Naive thymus-derived CD8-positive, alpha-beta T cell (primary cell): ENCODE results near the gene RNFT1. TPM values are rescaled to one million over a fixed set of nuclear protein-coding genes. Genes with fewer than 3 reads are reported as not detected.
"Not testable (repeated sequence)": the region's sequence is repeated elsewhere in the genome, so short reads cannot be mapped to it uniquely, and the experiment has no call there.

Experiments
- ATAC-seq, 2 donors: fragments of 150-1000 bp; cut with Tn5 transposase in 1 of 2; sonication (Bioruptor Pico), chemical (Tn5 transposase) in 1 of 2; 1 replicate in 1 of 2; 2 replicates in 1 of 2; pipeline ENCODE4 v1.10.0; 2021; ENCODE audit warnings: mild to moderate bottlenecking in 2 of 2, moderate library complexity in 2 of 2
- POLR2A ChIA-PET: fragments of 350-600 bp; sonication (Branson Sonifier 250); formaldehyde crosslinking; loops from one replicate; lab custom pipeline; 2021; ENCODE audit warnings: antibody characterized with exemption; lab: Charles Lee
- DNase-seq, 10 donors: peaks; one replicate each; pipeline versions ENCODE4 v3.0.0 to v3.0.0-alpha.2; 2020 to 2022
- H3K27ac Mint-ChIP-seq, 10 donors: one replicate each; pipeline ENCODE4 v1.8.0; 2020 to 2022; ENCODE audit warnings: mild to moderate bottlenecking in 10 of 10, mixed read lengths in 10 of 10, moderate library complexity in 4 of 10, inconsistent platforms in 1 of 10
- H3K27me3 Mint-ChIP-seq, 5 donors: one replicate each; pipeline ENCODE4 v1.8.0; 2021 to 2022; ENCODE audit warnings: mixed read lengths in 5 of 5
- H3K36me3 Mint-ChIP-seq, 3 donors: one replicate each; pipeline ENCODE4 v1.8.0; 2020 to 2022; ENCODE audit warnings: mixed read lengths in 3 of 3, mild to moderate bottlenecking in 2 of 3, inconsistent platforms in 1 of 3
- H3K4me1 Mint-ChIP-seq, 4 donors: one replicate each; pipeline ENCODE4 v1.8.0; 2021 to 2022; ENCODE audit warnings: mixed read lengths in 4 of 4
- H3K4me3 Mint-ChIP-seq, 10 donors: one replicate each; pipeline ENCODE4 v1.8.0; 2020 to 2022; ENCODE audit warnings: mild to moderate bottlenecking in 10 of 10, mixed read lengths in 10 of 10, moderate library complexity in 6 of 10, inconsistent platforms in 1 of 10
- H3K9me3 Mint-ChIP-seq, 9 donors: one replicate each; pipeline ENCODE4 v1.8.0; 2020 to 2022; ENCODE audit warnings: mixed read lengths in 9 of 9, mild to moderate bottlenecking in 3 of 9, inconsistent platforms in 1 of 9, moderate library complexity in 1 of 9
- polyA plus RNA-seq, 3 donors: library from polyadenylated mRNA; unstranded; fragments of 300-500 nt; fragmentation: Illumina TruSeq; gene quantifications; one replicate each; pipeline ENCODE4 v1.2.3, GENCODE V29; 2021
- total RNA-seq, 8 experiments: library from RNA in 2 of 8; stranded (reverse) in 2 of 8; gene quantifications; one replicate each; pipeline ENCODE4 v1.2.3 and lab custom pipeline; 2021 to 2026

RNFT1 gene
- total and polyA plus RNA-seq, 5 experiments from 2014 or later = 24.2 to 47.7 (median 30.6) TPM

DNA sequence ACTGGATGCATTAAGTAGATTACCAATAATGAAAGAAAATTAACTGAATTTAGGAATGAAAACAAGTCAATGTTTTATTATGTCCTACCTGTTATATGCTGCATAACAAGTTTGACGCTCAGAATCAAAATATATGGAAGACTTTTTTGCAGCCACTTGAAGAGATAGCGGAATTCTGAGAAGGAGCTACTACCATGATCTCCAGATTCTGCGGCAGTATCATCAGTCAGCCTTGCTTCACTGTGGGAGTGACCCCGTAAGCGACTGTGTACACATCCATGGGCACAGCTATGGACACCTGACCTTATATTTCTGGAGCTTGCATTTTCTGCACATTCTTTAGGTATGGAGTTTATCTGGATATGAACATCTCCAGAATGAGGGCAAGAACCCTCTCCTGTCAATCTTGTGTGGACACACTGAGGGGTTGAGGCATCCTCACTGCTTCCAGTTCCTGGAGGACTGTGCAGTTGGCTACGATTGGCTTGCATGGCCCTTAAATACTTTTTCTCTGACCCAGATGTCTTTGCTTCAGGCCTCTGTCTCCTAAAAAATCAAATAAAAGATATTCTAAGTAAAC lies 1.7 kb downstream of the RNFT1 start:
- no peak for DNase-seq
- Mint-ChIP-seq H3K27ac (peak overlapping the region in 5 of 10 donors; percentile 11 to 98 (median 40)), H3K9me3 (no peaks in the 10 kb centered on the region), H3K27me3 (no peaks in the 10 kb centered on the region), H3K4me3 (peak overlapping the region in 9 of 10 donors; percentile 82 to 97 (median 95)), H3K4me1 (peaks cover 13 to 36% (median 32%) of the 10 kb centered on the region in 4 donors), H3K36me3 (peaks cover 0 to 27% (median 0%) of the 10 kb centered on the region in 3 donors)
- POLR2A ChIA-PET = no interaction called here
- ATAC-seq = no peak

DNA sequence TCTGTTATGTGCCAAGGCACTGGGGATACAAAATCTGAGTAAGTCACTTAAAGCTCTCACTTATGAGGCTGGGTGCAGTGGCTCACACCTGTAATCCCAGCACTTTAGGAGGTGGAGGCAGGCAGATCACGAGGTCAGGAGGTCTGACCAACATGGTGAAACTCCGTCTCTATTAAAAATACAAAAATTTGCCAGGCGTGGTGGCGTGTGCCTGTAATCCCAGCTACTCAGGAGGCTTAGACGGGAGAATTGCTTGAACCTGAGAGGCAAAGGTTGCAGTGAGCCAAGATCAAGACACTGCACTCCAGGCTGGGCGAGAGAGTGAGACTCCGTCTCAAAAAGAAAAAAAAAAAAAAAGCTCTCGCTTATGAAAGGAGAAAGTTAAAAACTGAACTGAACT lies 5.0 kb downstream of the RNFT1 start:
- ATAC-seq, H3K27me3 Mint-ChIP-seq, POLR2A ChIA-PET, DNase-seq, H3K9me3 Mint-ChIP-seq, H3K4me3 Mint-ChIP-seq: not testable (repeated sequence)
- Mint-ChIP-seq H3K36me3 (peaks cover 0 to 57% (median 2%) of the 10 kb centered on the region in 3 donors), H3K4me1 (peaks cover 12 to 38% (median 26%) of the 10 kb centered on the region in 4 donors), H3K27ac (peak overlapping the region in 4 of 10 donors; percentile 15 to 83 (median 20))

DNA sequence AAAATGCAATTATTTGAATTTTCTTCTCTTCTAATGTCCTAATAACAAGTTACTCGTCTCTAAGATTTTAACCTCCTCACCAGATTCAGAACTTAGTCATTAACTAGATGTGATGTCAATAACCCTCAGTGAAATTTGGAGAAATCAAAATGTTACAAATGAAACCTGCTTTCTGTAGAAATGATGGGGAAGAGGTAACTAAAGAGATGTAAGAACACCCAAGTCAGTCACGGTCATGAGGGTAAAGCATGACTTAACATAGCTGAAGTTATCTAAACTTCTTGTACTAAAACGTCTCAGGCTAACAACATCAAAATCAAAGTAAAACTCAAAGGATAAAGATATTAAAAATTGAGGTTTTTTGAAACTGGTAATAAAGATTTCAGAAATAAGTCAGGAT lies 9.7 kb downstream of the RNFT1 start:
- Mint-ChIP-seq H3K9me3 (no peaks in the 10 kb centered on the region), H3K4me1 (peaks cover 3 to 17% (median 13%) of the 10 kb centered on the region in 4 donors), H3K27ac (peak overlapping the region in 2 of 10 donors; percentile 22 to 72), H3K27me3 (no peaks in the 10 kb centered on the region), H3K36me3 (peaks cover 0 to 68% (median 2%) of the 10 kb centered on the region in 3 donors), H3K4me3 (no peak overlapping the region)
- POLR2A ChIA-PET = no interaction called here
- no peak for ATAC-seq
- DNase-seq = no peak

- POLR2A ChIA-PET = interaction anchor here (1.2 kb wide), 1 partner anchor 57 kb away, joined by 3 read pairs; no protein-coding TSS in a partner anchor
- H3K36me3 Mint-ChIP-seq = peaks cover 0 to 61% (median 0%) of the 10 kb centered on the region in 3 donors
Observed at GRCh38 chr17:59950049-59950448, 14.5 kb downstream of the RNFT1 start.

GRCh38 chr17:59947310-59947709 lies 17.2 kb downstream of the RNFT1 start:
- H3K9me3 Mint-ChIP-seq, POLR2A ChIA-PET, DNase-seq, ATAC-seq, H3K27me3 Mint-ChIP-seq, H3K4me1 Mint-ChIP-seq, H3K4me3 Mint-ChIP-seq: not testable (repeated sequence)
- peak overlapping the region in 3 of 10 donors; percentile 20 to 66 (median 44) for H3K27ac Mint-ChIP-seq
- H3K36me3 Mint-ChIP-seq = peaks cover 0 to 67% (median 2%) of the 10 kb centered on the region in 3 donors

More at GRCh38 chr17:59950049-59950448, 14.5 kb downstream of the RNFT1 start:
- DNase-seq = no peak
- H3K4me1 Mint-ChIP-seq = peaks cover 0 to 9% (median 4%) of the 10 kb centered on the region in 4 donors
- H3K27ac Mint-ChIP-seq = peak overlapping the region in 3 of 10 donors; percentile 6 to 37 (median 36)
- no peak overlapping the region for H3K4me3 Mint-ChIP-seq
- no peaks in the 10 kb centered on the region for H3K9me3 Mint-ChIP-seq
- no peak for ATAC-seq
- no peaks in the 10 kb centered on the region for H3K27me3 Mint-ChIP-seq

DNA sequence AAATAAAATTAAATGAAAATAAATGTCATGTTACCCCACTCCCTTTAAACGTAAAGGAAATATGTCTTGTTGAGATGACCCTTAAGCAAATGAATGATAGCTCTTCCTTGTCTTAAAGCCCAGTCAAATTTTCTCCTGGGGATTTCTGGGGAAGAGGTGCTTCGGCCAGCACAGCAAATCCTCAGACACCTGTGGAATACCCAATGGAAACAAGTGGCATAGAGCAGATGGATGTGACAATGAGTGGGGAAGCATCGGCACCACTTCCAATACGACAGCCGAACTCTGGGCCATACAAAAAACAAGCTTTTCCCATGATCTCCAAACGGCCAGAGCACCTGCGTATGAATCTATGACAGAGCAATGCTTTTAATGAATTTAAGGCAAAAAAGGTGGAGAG lies 18.1 kb downstream of the RNFT1 start:
- H3K27ac Mint-ChIP-seq = peak overlapping the region in 3 of 10 donors; percentile 6 to 61 (median 21)
- H3K4me3 Mint-ChIP-seq, H3K27me3 Mint-ChIP-seq, DNase-seq, H3K4me1 Mint-ChIP-seq, H3K9me3 Mint-ChIP-seq, ATAC-seq, POLR2A ChIA-PET: not testable (repeated sequence)
- peaks cover 0 to 69% (median 3%) of the 10 kb centered on the region in 3 donors for H3K36me3 Mint-ChIP-seq

DNA sequence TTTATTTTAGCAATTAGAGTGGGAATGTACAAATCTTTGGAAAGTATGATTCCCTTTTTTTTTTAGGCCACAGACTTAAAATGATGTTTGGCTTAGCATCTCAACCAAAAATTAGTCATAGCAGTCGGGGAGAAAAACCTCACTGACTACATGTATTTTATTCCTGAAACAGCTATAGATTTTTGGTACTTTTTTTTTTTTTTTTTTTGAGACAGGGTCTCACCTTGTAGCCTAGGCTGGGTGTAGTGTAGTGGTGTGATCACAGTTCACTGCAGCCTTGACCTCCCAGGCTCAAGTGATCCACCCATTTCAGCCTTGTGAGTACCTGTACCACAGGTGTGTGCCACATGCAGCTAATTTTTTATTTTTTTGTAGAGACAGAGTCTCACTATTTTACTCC lies 23.4 kb downstream of the RNFT1 start:
- ATAC-seq (no peak), DNase-seq (no peak)
- peaks cover 0 to 88% (median 12%) of the 10 kb centered on the region in 3 donors for H3K36me3 Mint-ChIP-seq
- H3K27ac Mint-ChIP-seq = no peak overlapping the region
- no peaks in the 10 kb centered on the region for H3K27me3 Mint-ChIP-seq
- no peaks in the 10 kb centered on the region for H3K9me3 Mint-ChIP-seq
- H3K4me1 Mint-ChIP-seq = peaks cover 0 to 3% (median 1%) of the 10 kb centered on the region in 4 donors
- no peak overlapping the region for H3K4me3 Mint-ChIP-seq
- POLR2A ChIA-PET = no interaction called here

DNA sequence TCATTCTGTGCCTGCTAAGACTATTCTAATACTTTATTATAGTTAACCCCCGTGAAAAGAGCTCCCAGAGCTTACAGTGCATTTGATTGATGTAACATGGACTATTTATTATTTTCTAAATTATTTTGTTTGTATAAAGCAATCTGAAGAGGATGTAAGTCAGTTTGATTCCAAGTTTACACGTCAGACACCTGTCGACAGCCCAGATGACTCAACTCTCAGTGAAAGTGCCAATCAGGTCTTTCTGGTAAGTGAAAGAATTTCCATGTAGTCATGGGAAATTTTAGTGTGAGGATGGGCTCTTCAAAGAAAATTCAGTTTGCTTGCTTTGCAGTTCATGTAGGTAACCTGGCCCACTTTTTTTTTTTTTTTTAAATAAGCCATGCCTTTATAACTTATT lies 23.8 kb downstream of the RNFT1 start:
- POLR2A ChIA-PET, H3K9me3 Mint-ChIP-seq, H3K27me3 Mint-ChIP-seq, DNase-seq, H3K4me3 Mint-ChIP-seq, H3K4me1 Mint-ChIP-seq, ATAC-seq: not testable (repeated sequence)
- H3K27ac Mint-ChIP-seq = peak overlapping the region in 2 of 10 donors; percentile 8 to 67
- H3K36me3 Mint-ChIP-seq = peaks cover 0 to 88% (median 13%) of the 10 kb centered on the region in 3 donors

- Mint-ChIP-seq H3K27ac (peak overlapping the region in 2 of 10 donors; percentile 6 to 15), H3K36me3 (peaks cover 0 to 95% (median 16%) of the 10 kb centered on the region in 3 donors)
- H3K9me3 Mint-ChIP-seq, POLR2A ChIA-PET, ATAC-seq, DNase-seq, H3K4me3 Mint-ChIP-seq, H3K27me3 Mint-ChIP-seq, H3K4me1 Mint-ChIP-seq: not testable (repeated sequence)
Observed at GRCh38 chr17:59933317-59933716, 31.2 kb downstream of the RNFT1 start.

DNA sequence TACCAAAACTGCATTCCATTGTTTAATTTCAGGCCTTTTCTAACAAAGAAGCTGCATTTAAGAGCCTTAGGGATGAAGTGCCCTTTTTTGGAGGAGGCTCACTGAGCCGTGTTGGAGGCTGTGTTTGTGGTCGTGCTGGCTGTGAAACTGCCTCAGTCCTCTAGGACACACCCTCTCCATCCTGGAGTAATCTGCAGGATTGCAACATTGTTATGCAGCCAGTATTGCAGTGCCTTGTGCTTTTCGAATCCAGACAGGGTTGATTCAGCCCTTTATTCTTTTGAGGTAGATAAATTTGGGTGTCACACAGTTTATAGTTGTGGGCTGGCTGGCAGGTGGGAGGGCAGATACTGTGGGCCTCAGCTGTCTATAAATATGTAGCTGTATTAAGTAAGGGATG lies 33.8 kb downstream of the RNFT1 start:
- H3K4me1 Mint-ChIP-seq, H3K27ac Mint-ChIP-seq, ATAC-seq, H3K27me3 Mint-ChIP-seq, H3K9me3 Mint-ChIP-seq, POLR2A ChIA-PET, H3K4me3 Mint-ChIP-seq, DNase-seq: not testable (repeated sequence)
- H3K36me3 Mint-ChIP-seq = peaks cover 0 to 95% (median 8%) of the 10 kb centered on the region in 3 donors

GRCh38 chr17:59930121-59930520 lies 34.4 kb downstream of the RNFT1 start:
- H3K9me3 Mint-ChIP-seq, H3K27me3 Mint-ChIP-seq, ATAC-seq, H3K4me1 Mint-ChIP-seq, DNase-seq, POLR2A ChIA-PET, H3K4me3 Mint-ChIP-seq: not testable (repeated sequence)
- Mint-ChIP-seq H3K36me3 (peaks cover 0 to 96% (median 8%) of the 10 kb centered on the region in 3 donors), H3K27ac (peak overlapping the region in 1 of 10 donors; percentile 52)

DNA sequence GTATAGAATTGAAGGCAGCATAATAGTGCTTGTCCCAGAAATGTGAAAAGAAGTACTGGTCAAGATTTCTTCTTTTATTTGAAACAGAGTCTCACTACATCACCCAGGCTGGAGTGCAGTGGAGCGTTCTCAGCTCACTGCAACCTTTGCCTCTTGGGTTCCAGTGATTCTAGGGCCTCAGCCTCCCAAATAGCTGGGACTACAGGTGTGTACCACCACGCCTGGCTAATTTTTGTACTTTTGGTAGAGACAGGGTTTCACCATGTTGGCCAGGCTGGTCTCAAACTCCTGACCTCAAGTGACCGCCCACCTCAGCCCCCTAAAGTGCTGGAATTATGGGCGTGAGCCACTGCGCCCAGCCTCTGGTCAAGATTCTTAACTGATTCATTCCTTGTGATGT lies 43.9 kb downstream of the RNFT1 start:
- H3K36me3 Mint-ChIP-seq = peaks cover 0 to 88% (median 9%) of the 10 kb centered on the region in 3 donors
- POLR2A ChIA-PET = interaction anchor here (0.6 kb wide), 1 partner anchor 16 kb away, joined by 4 read pairs; no protein-coding TSS in a partner anchor
- DNase-seq, H3K27ac Mint-ChIP-seq, H3K9me3 Mint-ChIP-seq, H3K4me3 Mint-ChIP-seq, H3K4me1 Mint-ChIP-seq, ATAC-seq, H3K27me3 Mint-ChIP-seq: not testable (repeated sequence)

DNA sequence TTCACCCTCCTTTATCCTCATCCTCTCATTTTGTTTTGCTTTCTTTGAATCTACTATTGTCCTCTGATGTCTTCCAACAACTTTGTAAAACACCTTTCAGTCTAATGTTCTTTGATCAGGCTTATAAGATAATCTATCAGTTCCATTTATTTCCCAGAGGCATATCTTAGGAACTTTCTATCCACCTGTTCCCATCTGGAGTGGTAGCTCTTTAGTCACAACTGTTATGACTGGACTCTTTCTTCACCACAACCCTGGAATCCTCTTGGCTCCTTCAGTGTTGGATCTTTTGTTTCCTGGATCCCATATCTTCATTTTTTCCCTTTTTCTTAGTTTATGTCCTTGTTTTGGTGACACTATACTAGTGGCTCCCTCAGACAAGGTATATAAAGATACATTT lies 48.1 kb downstream of the RNFT1 start:
- POLR2A ChIA-PET = no interaction called here
- Mint-ChIP-seq H3K27me3 (no peaks in the 10 kb centered on the region), H3K4me3 (no peak overlapping the region), H3K4me1 (peaks cover 0 to 7% (median 3%) of the 10 kb centered on the region in 4 donors), H3K9me3 (no peaks in the 10 kb centered on the region), H3K27ac (peak overlapping the region in 2 of 10 donors; percentile 26 to 86), H3K36me3 (peaks cover 0 to 88% (median 14%) of the 10 kb centered on the region in 3 donors)
- DNase-seq (no peak), ATAC-seq (no peak)
